ENCODE data around the gene UNC5A.

Gene UNC5A

GRCh38 chr5:176854164-176854563 is 43.8 kb downstream of the UNC5A start:
- no peak for DNase-seq (ENCODE audit: low read depth in 1 of 2, low spot score in 1 of 2)
- Histone ChIP-seq H3K27ac (replicated peaks) (no peak overlapping the region), H3K4me3 (replicated peaks; ENCODE audit: insufficient read depth, low read length) (no peak overlapping the region), H3K27me3 (ENCODE audit: insufficient read depth, poor library complexity, severe bottlenecking) (no peaks in the 10 kb centered on the region)
- TF ChIP-seq SPI1 (IDR thresholded peaks at IDR 0.05; ENCODE audit: borderline replicate concordance, low read depth) (no peak), CTCF (IDR thresholded peaks at IDR 0.05; ENCODE audit: insufficient read depth, low read length) (no peak), REST (IDR thresholded peaks at IDR 0.05; ENCODE audit: insufficient replicate concordance, low read depth) (no peak), GABPA (IDR thresholded peaks at IDR 0.05; ENCODE audit: low read depth) (no peak), POLR2AphosphoS5 (IDR thresholded peaks at IDR 0.05; ENCODE audit: low read depth) (no peak)

- Histone ChIP-seq H3K27me3 (ENCODE audit: insufficient read depth, poor library complexity, severe bottlenecking) (no peaks in the 10 kb centered on the region), H3K27ac (replicated peaks) (no peak overlapping the region), H3K4me3 (replicated peaks; ENCODE audit: insufficient read depth, low read length) (no peak overlapping the region)
- TF ChIP-seq GABPA (IDR thresholded peaks at IDR 0.05; ENCODE audit: low read depth) (no peak), REST (IDR thresholded peaks at IDR 0.05; ENCODE audit: insufficient replicate concordance, low read depth) (no peak), SPI1 (IDR thresholded peaks at IDR 0.05; ENCODE audit: borderline replicate concordance, low read depth) (no peak), CTCF (IDR thresholded peaks at IDR 0.05; ENCODE audit: insufficient read depth, low read length) (no peak), POLR2AphosphoS5 (IDR thresholded peaks at IDR 0.05; ENCODE audit: low read depth) (no peak)
- no peak for DNase-seq (ENCODE audit: low read depth in 1 of 2, low spot score in 1 of 2)
Observed at GRCh38 chr5:176855598-176855997, 45.2 kb downstream of the UNC5A start.

- H3K27me3 ChIP-seq (ENCODE audit: insufficient read depth, poor library complexity, severe bottlenecking): no peaks in the 10 kb centered on the region
Observed at GRCh38 chr5:176856746-176857145, 46.4 kb downstream of the UNC5A start.

More at GRCh38 chr5:176856746-176857145, 46.4 kb downstream of the UNC5A start:
- no peak for TF ChIP-seq REST (IDR thresholded peaks at IDR 0.05; ENCODE audit: insufficient replicate concordance, low read depth)
- no peak for TF ChIP-seq SPI1 (IDR thresholded peaks at IDR 0.05; ENCODE audit: borderline replicate concordance, low read depth)
- no peak for TF ChIP-seq CTCF (IDR thresholded peaks at IDR 0.05; ENCODE audit: insufficient read depth, low read length)
- TF ChIP-seq GABPA (IDR thresholded peaks at IDR 0.05; ENCODE audit: low read depth): no peak
- no peak for TF ChIP-seq POLR2AphosphoS5 (IDR thresholded peaks at IDR 0.05; ENCODE audit: low read depth)
- H3K4me3 ChIP-seq (replicated peaks; ENCODE audit: insufficient read depth, low read length): no peak overlapping the region
- no peak overlapping the region for H3K27ac ChIP-seq (replicated peaks)
- DNase-seq (ENCODE audit: low read depth in 1 of 2, low spot score in 1 of 2): no peak
